ENCODE data around the gene ZNF346.
A peak's percentile ranks its signal among the peaks of the same experiment; 100 is the strongest.

ZNF346 gene

DNA sequence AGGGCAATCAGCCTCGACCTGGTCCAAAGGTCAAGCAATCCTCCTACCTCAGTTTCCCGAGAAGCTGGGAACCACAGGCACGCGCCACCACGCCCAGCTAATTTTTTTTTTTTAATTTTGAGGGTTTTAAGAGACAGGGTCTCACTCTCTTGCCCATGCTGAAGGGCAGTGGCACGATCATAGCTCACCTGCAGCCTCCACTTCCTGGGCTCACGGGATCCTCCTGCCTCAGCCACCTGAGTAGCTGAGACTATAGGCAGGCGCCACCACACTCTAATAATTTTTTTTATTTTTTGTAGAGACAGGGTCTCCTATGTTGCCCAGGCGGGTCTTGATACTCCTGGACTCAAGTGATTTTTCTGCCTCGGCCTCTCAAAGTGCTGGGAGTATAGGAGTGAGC is 17.5 kb upstream of the ZNF346 start:
- peak overlapping the region in 6 of 11 experiments; percentile 92 to 97 (median 96); a peak in 9 of 22 replicates for H3K27ac ChIP-seq
- peaks cover 2 to 18% (median 5%) of the 10 kb centered on the region in 11 experiments; a peak in 11 of 22 replicates for H3K9me3 ChIP-seq (replicated peaks in 1 of 11)
- no peak for TF ChIP-seq Cebpa-rat (IDR thresholded peaks at IDR 0.05)
- no peaks in the 10 kb centered on the region for H3K27me3 ChIP-seq
- peak overlapping the region; percentile 91 to 98 (median 95); a peak in 21 of 22 replicates for H3K9ac ChIP-seq
- peak overlapping the region; percentile 67 to 94 (median 83) for H3K4me2 ChIP-seq
- H3K36me3 ChIP-seq: peaks cover 0 to 46% (median 30%) of the 10 kb centered on the region in 11 experiments; a peak in 20 of 22 replicates
- H3K4me3 ChIP-seq: peak overlapping the region; percentile 74 to 97 (median 91); a peak in 19 of 20 replicates
- peaks cover 19 to 31% (median 22%) of the 10 kb centered on the region in 10 experiments for H3K4me1 ChIP-seq
- peaks cover 52 to 64% (median 60%) of the 10 kb centered on the region in 11 experiments for H4K20me1 ChIP-seq

DNA sequence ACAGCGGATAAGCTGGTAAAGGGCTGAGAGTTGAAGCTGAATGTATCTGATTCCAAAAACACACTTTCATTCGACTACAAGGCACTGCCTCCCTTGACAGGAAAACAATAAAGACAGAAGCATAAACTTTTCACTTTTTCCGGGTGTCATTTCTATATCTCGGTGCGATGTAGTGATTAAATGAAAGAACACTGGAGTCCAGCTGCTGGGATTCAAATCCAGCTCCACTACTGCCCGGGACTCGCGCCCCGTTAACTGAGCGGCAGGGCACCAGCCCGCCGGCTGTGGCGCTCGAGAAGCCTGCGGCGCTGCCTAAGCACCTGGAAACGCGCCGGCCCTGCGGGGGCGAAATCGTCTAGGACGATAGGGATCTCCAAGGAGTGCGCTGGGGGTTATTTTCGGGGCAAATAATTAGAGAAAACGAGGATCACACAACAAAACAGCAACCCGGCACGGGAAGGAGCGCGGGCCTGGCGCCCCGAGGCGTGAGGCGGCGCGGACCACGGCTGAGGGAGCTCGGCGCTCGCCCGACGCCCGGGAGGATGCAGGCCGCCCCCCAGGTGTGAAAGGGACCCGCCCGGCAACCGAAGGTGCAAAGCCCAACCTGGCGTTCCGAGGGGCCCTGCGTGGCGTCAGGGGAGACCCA is 16.8 kb upstream of the ZNF346 start:
- H3K9me3 ChIP-seq (replicated peaks in 1 of 11): peaks cover 0 to 10% (median 0%) of the 10 kb centered on the region in 11 experiments; a peak in 3 of 22 replicates
- H3K27ac ChIP-seq: peak overlapping the region; percentile 88 to 97 (median 94)
- peaks cover 0 to 38% (median 23%) of the 10 kb centered on the region in 11 experiments; a peak in 20 of 22 replicates for H3K36me3 ChIP-seq
- H3K9ac ChIP-seq: peak overlapping the region; percentile 91 to 98 (median 95)
- peaks cover 19 to 30% (median 22%) of the 10 kb centered on the region in 10 experiments for H3K4me1 ChIP-seq
- H3K4me2 ChIP-seq: peak overlapping the region; percentile 67 to 94 (median 83)
- no peaks in the 10 kb centered on the region for H3K27me3 ChIP-seq
- no peak for TF ChIP-seq Cebpa-rat (IDR thresholded peaks at IDR 0.05)
- H4K20me1 ChIP-seq: peaks cover 44 to 56% (median 52%) of the 10 kb centered on the region in 11 experiments
- peak overlapping the region; percentile 74 to 97 (median 91) for H3K4me3 ChIP-seq

DNA sequence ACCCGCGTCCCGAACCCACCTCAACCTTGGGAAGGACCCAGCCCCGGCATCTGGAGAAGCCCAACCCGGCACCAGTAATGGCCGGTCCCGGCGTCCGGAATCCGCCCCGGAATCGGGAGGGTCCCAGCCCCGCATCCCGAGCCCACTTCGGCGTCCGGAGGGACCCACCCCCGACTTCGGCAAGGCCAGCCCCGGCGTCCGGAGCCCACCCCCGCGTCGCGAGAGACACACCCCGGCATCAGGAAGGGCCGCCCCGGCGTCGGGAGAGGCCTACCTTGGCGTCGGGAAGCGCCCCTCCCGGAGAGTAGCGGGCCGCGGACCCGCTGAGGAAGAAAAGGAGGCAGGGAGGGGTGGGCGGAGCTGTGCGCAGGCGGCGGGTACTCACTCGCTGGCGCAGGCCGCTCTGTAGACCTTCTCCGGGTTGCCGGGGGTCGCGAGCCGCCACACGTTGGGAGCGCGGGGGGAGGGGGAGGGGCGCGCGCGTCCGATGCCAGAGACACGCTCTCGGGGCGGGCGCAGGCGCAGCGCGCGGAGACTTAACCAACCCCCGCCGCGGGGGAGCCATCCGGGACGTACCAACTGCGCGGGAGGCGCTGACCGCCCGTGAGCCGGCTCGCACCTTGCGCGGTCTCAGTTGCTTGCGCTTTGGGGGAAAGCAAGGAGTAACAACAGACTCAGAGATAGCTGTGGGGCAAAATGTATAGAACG is 16.1 kb upstream of the ZNF346 start, which contains the start of gene UIMC1:
TSS of gene UIMC1 (minus strand) at position 515 of the 708 bp plus-strand sequence. CDS start 24,164 bp downstream, outside the sequence.
- peaks cover 0 to 10% (median 0%) of the 10 kb centered on the region in 11 experiments; a peak in 3 of 22 replicates for H3K9me3 ChIP-seq (replicated peaks in 1 of 11)
- peaks cover 38 to 49% (median 45%) of the 10 kb centered on the region in 11 experiments for H4K20me1 ChIP-seq
- no peaks in the 10 kb centered on the region for H3K27me3 ChIP-seq
- H3K4me1 ChIP-seq: peaks cover 19 to 24% (median 22%) of the 10 kb centered on the region in 10 experiments
- H3K4me3 ChIP-seq: peak within 1 kb of the TSS; percentile 74 to 97 (median 91)
- H3K4me2 ChIP-seq: peak within 1 kb of the TSS; percentile 67 to 94 (median 83)
- peak within 1 kb of the TSS; percentile 88 to 97 (median 94) for H3K27ac ChIP-seq
- peaks cover 0 to 32% (median 17%) of the 10 kb centered on the region in 11 experiments; a peak in 19 of 22 replicates for H3K36me3 ChIP-seq
- no peak for TF ChIP-seq Cebpa-rat (IDR thresholded peaks at IDR 0.05)
- H3K9ac ChIP-seq: peak within 1 kb of the TSS; percentile 91 to 98 (median 95)

DNA sequence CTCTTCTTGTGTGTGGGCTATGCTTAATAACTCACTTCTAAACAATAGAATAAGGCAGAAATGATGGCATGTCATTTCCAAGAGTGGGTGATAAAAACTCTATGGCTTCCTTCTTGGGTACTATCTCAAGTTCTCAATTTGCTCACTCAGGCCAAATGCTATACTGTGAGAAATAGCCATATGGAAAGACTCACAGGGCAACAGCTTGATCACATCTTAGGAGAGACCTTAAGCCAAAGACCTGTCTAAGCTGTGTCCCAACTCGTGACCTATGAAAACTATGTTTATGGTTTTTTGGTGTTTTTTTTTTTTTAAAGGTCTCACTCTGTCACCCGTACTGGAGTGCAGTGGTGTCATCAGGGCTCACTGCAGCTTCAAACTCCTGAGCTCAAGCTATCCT is 13.8 kb upstream of the ZNF346 start:
- peaks cover 17 to 21% (median 18%) of the 10 kb centered on the region in 10 experiments for H3K4me1 ChIP-seq
- H3K9me3 ChIP-seq (replicated peaks in 1 of 11): peaks cover 0 to 10% (median 0%) of the 10 kb centered on the region in 11 experiments; a peak in 2 of 22 replicates
- no peak overlapping the region for H3K9ac ChIP-seq
- no peaks in the 10 kb centered on the region for H3K27me3 ChIP-seq
- H4K20me1 ChIP-seq: peaks cover 20 to 26% (median 23%) of the 10 kb centered on the region in 11 experiments
- H3K27ac ChIP-seq: no peak overlapping the region
- no peak overlapping the region for H3K4me2 ChIP-seq
- H3K4me3 ChIP-seq: no peak overlapping the region
- TF ChIP-seq Cebpa-rat (IDR thresholded peaks at IDR 0.05): no peak
- peaks cover 0 to 9% (median 3%) of the 10 kb centered on the region in 11 experiments; a peak in 15 of 22 replicates for H3K36me3 ChIP-seq

DNA sequence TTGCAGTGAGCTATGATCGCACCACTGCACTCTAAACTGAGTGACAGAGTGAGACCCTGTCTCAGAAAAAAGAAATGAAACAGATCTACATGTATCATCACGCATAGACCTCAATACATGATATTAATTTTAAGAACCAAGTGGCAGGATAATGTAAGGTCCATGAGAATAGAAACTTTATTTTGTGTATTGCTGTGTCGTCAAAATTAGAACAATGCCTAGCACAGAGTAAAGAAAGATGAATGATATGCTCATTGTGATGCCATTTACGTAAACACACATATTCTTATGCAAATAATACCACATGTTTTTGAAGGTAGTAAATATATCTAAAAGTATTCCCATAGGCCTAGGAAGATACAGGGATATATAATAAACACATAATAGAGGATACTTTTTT is 12.3 kb upstream of the ZNF346 start:
- Histone ChIP-seq H4K20me1 (peaks cover 5 to 12% (median 9%) of the 10 kb centered on the region in 11 experiments; a peak in 21 of 22 replicates), H3K36me3 (peaks cover 0 to under 1% (median 0%) of the 10 kb centered on the region in 11 experiments; a peak in 1 of 22 replicates), H3K9ac (no peak overlapping the region), H3K27ac (no peak overlapping the region), H3K27me3 (no peaks in the 10 kb centered on the region), H3K4me1 (peaks cover 3 to 8% (median 4%) of the 10 kb centered on the region in 10 experiments), H3K9me3 (replicated peaks in 1 of 11) (peaks cover 0 to 10% (median 0%) of the 10 kb centered on the region in 11 experiments; a peak in 2 of 22 replicates), H3K4me2 (no peak overlapping the region), H3K4me3 (no peak overlapping the region)
- TF ChIP-seq Cebpa-rat (IDR thresholded peaks at IDR 0.05): no peak

DNA sequence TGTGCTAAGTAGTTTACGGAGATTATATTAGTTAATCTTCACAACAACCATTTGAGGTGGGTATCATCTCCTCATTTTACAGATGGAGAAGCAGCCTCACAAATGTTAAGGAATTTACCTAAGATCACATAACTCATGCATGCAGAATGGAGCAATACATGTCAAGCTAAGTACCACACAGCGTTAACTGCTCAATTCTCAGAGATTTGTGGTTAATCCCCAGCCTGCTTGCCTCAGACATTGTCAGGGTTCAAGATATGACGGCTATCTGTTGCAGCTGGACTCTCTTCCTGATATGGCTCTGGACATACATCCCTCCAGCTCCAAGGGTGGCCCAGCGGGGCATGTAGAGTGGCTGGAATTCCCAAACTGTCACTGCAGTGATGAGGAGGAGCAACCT is 7.3 kb upstream of the ZNF346 start:
- TF ChIP-seq Cebpa-rat (IDR thresholded peaks at IDR 0.05): no peak
- no peak overlapping the region for H3K9ac ChIP-seq
- no peak overlapping the region for H3K4me2 ChIP-seq
- H4K20me1 ChIP-seq: no peaks in the 10 kb centered on the region
- H3K27ac ChIP-seq: no peak overlapping the region
- no peaks in the 10 kb centered on the region for H3K9me3 ChIP-seq (replicated peaks in 1 of 11)
- H3K4me3 ChIP-seq: no peak overlapping the region
- no peaks in the 10 kb centered on the region for H3K4me1 ChIP-seq
- no peaks in the 10 kb centered on the region for H3K27me3 ChIP-seq
- H3K36me3 ChIP-seq: no peaks in the 10 kb centered on the region

DNA sequence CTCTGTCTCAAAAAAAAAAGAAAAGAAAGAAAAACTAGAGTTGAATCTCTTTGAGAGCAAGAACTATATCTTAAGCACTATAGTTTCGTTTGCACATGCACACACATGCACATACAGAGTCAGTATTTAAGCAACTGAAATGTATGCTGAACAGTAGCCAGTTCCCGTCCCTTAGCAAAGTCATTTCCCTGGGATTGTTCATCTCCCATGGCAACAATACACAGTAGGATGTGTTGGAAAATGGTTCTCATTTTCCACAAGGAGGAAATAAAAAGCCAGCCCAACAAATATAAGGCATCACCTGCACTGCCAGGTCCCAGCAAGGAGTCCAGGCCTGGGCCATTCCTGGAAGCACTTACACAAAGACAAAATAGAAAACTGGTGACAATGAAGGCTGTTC is 4.2 kb upstream of the ZNF346 start:
- Histone ChIP-seq H3K4me1 (peaks cover 10 to 18% (median 11%) of the 10 kb centered on the region in 10 experiments), H3K36me3 (no peaks in the 10 kb centered on the region), H3K27ac (no peak overlapping the region), H4K20me1 (peaks cover 0 to 3% (median 0%) of the 10 kb centered on the region in 11 experiments; a peak in 1 of 22 replicates), H3K4me3 (no peak overlapping the region), H3K27me3 (no peaks in the 10 kb centered on the region), H3K9me3 (replicated peaks in 1 of 11) (no peaks in the 10 kb centered on the region), H3K4me2 (no peak overlapping the region), H3K9ac (no peak overlapping the region)
- no peak for TF ChIP-seq Cebpa-rat (IDR thresholded peaks at IDR 0.05)

DNA sequence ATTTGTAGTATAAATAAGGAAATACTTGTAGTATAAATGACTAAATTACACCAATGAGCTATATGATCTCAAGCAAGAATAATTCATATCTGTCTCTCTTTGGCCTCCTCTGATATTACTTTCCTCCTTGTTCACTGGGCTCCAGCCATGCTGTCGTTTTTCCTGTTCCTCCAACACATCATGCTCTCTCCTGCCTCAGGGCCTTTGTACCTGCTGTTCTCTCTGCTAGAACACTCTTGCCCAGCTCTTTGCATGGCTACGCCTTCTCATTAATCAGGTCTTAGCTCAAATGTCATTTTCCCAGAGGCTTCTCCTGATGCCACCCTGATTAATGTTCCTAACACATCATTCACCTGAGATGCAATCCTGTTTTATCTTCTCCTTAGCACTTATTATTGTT is 2.5 kb upstream of the ZNF346 start:
- Histone ChIP-seq H3K4me2 (no peak overlapping the region), H3K9me3 (replicated peaks in 1 of 11) (no peaks in the 10 kb centered on the region), H3K4me3 (no peak overlapping the region), H3K4me1 (peaks cover 14 to 29% (median 24%) of the 10 kb centered on the region in 10 experiments), H3K27me3 (no peaks in the 10 kb centered on the region), H3K9ac (no peak overlapping the region), H4K20me1 (peaks cover 0 to 14% (median 0%) of the 10 kb centered on the region in 11 experiments; a peak in 3 of 22 replicates), H3K36me3 (peaks cover 0 to 10% (median 3%) of the 10 kb centered on the region in 11 experiments; a peak in 8 of 22 replicates), H3K27ac (no peak overlapping the region)
- no peak for TF ChIP-seq Cebpa-rat (IDR thresholded peaks at IDR 0.05)

Data from BLaER1 treated with 17β-estradiol and CSF1 and Interleukin-3, amounts not matched to agents 10 nM and 100 nM (cell line).